Loucy (cell line): ENCODE data around the gene CPSF4L.

Source experiments
- EZH2phosphoT487 ChIP-seq: fragments of 200-600 bp; IDR thresholded peaks from 2 replicates; pipeline ENCODE4 v1.6.1; 2018; ENCODE audit warnings: antibody characterized with exemption, mild to moderate bottlenecking, moderate library complexity, borderline replicate concordance
- TF ChIP-seq, protein P1 (sequence below): fragments of 200-600 bp; sonication (generic); conservative IDR thresholded peaks from 2 replicates; pipeline ENCODE4 v1.5.1; 2014; ENCODE audit warnings: mild to moderate bottlenecking, antibody characterized with exemption, low read length

DNA sequence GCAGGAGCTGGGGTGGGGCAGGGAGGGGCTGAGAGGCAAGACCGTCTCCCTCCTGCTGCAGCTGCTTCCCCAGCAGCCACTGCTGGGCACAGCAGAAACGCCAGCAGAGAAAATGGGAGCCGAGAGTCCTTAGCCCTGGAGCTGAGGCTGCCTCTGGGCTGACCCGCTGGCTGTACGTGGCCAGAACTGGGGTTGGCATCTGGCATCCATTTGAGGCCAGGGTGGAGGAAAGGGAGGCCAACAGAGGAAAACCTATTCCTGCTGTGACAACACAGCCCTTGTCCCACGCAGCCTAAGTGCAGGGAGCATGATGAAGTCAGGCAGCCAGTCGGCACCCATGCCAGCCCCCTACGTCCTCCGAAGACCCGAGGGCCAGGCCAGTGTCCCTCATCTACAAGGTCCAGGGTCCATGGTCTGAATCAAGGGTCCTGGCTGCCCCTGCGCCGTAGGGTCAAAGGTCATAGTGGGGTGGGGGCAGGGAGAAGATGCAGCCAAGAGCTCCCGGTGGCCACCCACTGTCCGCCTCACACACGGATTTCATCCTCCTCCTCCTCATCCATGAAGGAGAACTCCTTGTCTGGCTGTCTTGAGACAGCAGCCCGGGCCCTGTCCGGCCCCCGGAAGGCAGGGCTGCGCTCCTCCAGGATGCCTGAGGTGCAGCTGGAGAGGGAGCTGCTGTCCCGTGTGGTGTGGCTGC lies 23.4 kb upstream of the CPSF4L start:
- TF ChIP-seq, protein P1, sequence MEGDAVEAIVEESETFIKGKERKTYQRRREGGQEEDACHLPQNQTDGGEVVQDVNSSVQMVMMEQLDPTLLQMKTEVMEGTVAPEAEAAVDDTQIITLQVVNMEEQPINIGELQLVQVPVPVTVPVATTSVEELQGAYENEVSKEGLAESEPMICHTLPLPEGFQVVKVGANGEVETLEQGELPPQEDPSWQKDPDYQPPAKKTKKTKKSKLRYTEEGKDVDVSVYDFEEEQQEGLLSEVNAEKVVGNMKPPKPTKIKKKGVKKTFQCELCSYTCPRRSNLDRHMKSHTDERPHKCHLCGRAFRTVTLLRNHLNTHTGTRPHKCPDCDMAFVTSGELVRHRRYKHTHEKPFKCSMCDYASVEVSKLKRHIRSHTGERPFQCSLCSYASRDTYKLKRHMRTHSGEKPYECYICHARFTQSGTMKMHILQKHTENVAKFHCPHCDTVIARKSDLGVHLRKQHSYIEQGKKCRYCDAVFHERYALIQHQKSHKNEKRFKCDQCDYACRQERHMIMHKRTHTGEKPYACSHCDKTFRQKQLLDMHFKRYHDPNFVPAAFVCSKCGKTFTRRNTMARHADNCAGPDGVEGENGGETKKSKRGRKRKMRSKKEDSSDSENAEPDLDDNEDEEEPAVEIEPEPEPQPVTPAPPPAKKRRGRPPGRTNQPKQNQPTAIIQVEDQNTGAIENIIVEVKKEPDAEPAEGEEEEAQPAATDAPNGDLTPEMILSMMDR: no peak
- TF ChIP-seq EZH2phosphoT487: no peak
